ENCODE data around the gene CCDC92B.

The CCDC92B gene

DNA sequence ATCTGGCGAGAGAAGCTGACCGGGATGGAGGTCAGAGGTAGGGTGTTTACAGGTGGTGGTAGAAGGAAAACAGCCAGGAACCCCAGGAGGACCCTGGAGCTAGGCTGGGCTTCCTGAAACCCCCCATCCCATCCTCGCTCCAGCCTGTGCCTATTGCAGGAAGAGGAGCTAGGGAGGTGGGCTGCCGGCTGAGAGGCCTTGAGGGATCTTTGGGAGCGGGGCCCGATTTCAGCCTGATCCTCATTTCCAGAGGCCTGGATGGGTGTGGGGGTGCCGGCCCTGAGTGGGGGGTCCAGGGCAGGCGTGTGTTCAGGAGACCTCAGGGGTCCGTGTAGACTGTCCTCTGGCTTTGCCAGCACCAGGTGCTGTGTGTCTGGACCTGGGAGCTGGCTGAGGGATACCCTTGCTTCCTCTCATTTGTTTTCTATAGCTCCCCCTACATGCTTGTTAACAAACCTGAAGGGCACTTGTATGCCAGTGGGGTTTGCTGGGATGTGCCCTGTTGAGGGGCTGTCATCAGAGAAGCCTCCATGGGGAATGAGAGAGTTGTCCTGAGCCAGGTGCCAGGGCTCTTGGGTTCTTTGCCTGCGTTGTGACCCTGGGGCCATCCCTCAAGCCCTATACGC lies 27.9 kb upstream of the CCDC92B start:
- DNase-seq: no peak

DNA sequence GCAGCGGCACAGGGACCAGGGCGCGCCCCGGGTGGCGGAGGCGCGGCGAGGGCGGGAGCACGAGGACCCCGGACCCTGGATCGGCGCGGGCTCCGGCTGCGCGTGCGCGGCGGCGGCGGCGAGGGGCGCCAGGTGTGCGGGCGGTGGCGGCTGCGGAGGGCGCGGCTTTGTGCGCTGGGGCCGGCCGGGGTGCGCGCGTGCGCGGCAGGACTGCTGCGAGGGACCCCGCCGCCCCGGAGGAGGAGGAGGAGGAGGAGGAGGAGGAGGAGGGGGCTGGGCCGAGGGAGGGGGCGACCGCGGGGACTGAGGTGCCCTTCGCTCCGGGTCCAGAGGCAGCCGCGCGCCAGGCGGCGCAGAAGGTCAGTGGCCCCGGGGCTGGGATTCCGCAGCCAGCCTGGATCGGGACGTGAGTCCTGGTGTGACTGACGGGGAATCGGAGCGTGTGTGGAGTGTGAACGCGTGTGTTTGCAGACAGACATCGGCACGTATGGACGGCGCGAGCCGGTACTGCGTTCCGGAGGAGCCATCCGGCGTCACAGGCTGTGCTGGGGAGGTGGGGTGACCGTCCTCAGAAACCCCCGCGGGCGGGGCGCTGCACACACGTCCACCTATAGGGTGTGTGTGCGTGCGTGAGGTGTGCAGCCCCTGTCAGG lies 27.3 kb upstream of the CCDC92B start:
- DNase-seq: no peak

- DNase-seq: no peak
These were observed 25.8 kb upstream of the CCDC92B start for GRCh38 chr17:2775206-2775605.

GRCh38 chr17:2770129-2770528 lies 20.7 kb upstream of the CCDC92B start:
- no peak for DNase-seq

GRCh38 chr17:2758870-2759269 lies 9.4 kb upstream of the CCDC92B start:
- DNase-seq: no peak

DNA sequence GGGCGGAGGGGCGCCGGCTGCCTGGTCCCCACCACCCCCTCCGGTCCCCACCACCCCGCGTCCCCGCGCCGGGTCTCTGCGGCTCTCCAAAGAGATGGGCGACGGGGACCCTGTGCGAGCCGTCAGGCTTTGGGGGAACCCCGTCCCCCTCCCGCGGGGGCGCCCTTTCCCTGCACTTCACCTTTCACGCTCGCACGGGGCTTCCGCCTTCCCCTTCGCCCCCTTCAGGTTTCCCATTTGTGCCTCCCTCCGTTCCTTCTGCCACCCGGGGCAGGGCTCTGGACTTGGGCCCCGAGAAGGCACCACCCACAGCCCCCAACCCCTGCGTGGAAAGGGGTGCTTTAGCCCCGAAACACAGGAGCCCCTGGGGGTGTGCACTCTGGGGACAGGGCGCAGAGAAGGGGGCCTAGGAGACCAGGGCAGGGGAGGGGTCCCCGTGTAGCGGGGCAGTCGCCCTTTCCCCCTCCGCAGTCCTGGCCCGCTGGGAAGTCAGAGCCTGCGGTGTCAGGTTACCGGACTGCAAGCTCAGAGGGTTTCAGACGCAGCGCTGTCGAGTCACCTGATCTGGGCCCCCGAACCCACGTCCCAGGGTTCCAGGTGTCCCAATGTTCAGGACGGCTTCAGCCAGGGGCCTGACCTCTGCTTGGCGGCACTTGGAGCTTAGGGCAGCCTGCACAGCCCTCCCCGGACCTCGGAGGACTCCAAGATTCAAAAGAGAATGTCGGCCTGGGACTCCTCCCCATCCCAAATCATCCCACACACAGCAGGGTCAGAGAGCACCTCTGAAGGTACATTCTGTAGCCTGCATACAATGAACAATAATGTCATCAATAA lies 6.7 kb upstream of the CCDC92B start:
- no peak for DNase-seq

- no peak for DNase-seq
These were observed 2.0 kb upstream of the CCDC92B start for GRCh38 chr17:2751491-2751890.

DNA sequence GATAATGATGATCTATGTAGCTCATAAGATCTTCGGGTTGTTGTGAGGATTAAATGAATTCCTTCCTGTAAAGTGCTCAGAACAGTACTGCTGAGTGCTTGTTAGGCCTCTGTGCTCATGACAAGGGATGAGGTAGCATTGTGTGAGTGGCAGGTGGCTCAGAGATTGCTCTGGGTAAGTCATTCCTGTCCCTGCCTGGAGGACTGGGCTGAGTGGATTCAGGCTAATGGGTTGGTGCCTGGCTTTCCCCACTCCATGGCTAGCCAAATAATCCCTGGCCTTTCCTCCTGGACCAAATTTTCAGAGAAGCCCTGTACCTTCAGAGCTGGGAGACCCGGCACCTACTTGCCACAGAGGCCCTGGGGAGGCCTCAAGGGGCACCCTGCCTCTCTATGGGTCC lies 1.3 kb upstream of the CCDC92B start:
- no peak for DNase-seq

DNA sequence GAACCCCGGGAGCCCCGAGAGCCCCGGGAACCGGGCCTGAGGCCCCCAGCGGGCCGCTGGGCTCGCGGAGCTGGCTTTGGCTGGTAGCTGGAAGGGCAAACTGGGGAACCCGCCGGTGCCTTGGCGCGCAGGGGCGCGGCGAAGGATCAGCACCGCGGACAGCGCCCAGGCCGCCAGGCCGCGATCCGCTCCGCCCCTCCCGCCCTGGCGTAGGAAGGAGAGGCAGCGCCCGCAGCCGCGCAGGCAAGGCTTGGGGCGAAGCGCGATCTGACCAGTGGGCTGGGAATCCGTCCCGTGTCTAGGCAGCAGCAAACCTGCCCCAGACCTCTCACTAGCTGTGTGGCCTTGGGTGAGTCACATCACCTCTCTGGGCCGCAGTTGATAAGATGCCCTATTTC lies 331 bp upstream of the CCDC92B start:
- DNase-seq: peak; percentile 74

GRCh38 chr17:2745317-2746037 lies 4.0 kb downstream of the CCDC92B start:
- no peak for DNase-seq

DNA sequence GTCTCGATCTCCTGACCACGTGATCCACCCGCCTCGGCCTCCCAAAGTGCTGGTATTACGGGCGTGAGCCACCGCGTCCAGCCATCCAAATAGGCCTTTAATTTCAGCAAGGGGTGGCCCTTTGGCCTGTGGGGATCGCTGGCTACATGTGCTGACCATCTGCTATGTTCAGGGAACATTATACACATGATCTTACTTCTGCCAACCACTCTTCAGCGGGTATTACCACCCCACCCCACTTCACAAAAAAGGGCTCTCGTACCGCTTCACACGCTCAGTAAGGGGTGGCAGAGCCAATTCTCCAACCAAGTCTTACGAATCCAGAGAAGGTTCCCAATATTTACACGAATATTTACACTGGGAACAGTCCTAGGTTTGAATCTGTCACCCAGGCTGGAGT lies 11.8 kb downstream of the CCDC92B start:
- no peak for DNase-seq

- DNase-seq: no peak
These were observed 12.5 kb downstream of the CCDC92B start for GRCh38 chr17:2736956-2737355.

- DNase-seq: no peak
These were observed 13.6 kb downstream of the CCDC92B start for GRCh38 chr17:2735896-2736295.

DNA sequence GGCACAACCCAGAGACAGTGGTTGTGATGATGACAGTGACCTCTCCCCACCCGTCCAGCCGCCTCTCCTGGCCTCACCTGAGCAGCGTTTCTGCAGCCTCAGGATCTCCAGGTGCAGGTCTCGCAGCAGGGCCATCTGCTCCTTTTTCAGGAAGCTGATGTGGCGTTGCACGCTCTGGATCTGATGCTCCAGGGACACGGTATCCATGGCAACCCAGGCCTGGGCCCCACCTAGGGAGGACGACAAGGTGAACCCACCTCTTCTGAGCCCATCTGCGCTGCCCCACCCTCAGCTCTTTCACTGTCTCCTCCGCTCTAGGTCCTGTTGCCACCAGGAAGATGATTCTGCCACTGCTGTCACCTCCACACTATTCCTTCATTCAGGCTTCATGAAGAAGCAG lies 14.5 kb downstream of the CCDC92B start:
- DNase-seq: no peak

GRCh38 chr17:2731807-2732206 lies 17.6 kb downstream of the CCDC92B start:
- DNase-seq: no peak

GRCh38 chr17:2730764-2731353 lies 18.6 kb downstream of the CCDC92B start:
- DNase-seq: no peak

DNA sequence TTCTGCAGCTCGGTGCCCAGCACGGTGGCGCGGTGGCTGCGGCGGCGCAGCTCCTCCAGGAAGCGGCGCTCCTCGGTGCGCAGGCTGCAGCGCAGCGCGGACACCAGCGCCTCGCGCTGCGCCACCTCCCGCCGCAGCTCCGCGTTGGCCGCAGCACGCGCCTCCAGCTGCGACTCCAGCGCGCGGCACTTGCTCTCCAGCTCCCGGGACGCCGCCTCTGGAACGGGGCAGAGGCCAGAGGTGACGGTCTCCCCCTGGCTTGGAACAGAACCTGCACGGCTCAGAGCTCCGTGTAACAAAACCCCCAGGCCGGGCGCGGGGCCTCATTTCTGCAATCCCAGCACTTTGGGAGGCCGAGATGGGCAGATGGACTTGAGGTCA lies 24.7 kb downstream of the CCDC92B start:
- peak; percentile 49 for DNase-seq

DNA sequence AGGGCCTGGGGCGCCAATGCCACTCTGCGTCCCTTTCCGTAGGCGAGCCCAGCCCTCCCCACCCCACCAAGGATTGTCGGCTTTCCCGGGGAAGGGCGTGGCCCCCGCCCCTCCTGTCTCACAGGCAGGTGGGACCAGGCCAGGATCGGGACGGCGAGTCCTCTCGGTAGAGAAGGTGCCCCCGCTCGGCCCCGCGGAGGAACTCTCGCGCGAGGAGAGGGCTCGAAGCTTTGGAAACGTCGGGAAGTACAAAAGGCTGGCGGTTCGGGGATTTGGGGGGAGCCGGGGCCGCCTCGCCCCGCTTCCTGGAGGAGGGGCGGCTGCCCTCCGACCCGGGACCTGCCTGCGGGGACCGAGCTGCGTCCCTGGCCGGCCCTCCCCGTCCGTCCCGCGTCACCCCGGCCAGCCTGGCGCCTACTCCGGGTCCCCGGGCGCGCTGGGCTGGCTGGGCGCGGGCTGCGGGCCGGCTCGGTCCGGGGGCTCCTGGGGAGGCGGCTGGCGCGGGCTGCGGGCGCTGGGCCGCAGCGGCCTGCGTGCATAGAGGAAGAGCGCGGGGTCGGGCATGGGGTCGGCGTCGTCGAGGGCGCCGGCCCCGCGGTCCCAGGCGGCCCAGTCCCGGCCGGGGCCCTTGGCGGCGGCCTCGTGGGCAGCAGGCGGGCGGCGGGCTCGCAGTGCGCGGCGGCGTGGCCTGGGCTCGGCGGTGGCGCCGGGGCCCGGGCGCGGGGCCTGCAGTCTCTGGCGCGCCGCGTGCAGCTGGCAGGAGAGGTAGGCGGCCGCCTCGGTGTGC lies 25.3 kb downstream of the CCDC92B start:
- no peak for DNase-seq

- no peak for DNase-seq
These were observed 25.9 kb downstream of the CCDC92B start for GRCh38 chr17:2723505-2723996.

DNA sequence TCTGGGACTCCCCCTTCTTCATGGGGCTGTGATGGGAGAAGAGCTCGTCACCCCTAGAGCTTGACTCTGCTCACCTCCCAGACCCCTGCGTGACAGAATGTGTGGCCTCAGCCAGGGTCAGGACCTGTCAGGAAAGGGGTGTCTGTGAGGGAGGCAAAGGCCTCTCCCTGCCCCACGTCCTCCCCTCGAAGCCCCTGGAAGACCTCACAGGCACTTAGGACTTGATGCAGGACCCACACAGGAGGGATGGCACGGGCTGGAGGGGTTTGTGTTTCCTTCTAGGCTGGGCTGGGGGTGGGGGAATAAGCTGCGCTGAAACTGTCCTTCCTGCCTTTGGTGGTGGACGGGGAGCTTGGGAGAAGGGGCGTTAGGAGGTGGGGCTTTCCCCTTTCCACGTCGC lies 26.8 kb downstream of the CCDC92B start:
- DNase-seq: no peak

DNA sequence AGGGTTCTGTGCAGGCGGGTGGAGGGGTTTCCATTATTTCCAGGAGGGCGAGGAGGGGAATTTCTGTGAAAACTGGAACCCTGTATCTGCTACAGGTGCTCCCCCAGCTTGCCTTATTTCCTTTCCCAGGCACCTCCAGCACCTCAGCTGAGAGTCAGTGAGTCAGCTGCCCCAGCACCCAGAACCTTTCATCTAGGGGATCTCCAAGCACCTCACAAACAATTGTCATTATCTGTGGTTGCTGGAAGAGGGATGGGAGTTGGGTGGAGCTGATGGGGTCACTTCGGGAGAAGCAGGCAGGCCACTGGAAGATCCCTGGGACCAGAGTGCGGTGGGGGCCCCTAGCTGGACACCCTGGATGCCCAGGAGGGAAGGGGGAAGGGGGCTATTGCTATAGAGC lies 27.8 kb downstream of the CCDC92B start:
- no peak for DNase-seq

GRCh38 chr17:2719861-2720260 lies 29.6 kb downstream of the CCDC92B start:
- DNase-seq: no peak

Measured in inflammatory macrophage treated with lipopolysaccharide for 4 hours (primary cell).